Stimulated activated CD8-positive, alpha-beta memory T cell treated with anti-CD3 and anti-CD28 coated beads, Interleukin-15, amount 100 ng/mL, for 48 hours (primary cell): ENCODE measurements around the gene ITSN1.
A peak's percentile ranks its signal among the peaks of the same experiment; 100 is the strongest.
"Not testable (repeated sequence)": the region's sequence is repeated elsewhere in the genome, so short reads cannot be mapped to it uniquely, and the experiment has no call there.

Source experiments
- DNase-seq, 2 donors: peaks; one replicate each; pipeline ENCODE4 v3.0.0-alpha.2; 2020; ENCODE audit warnings: low read depth in 2 of 2

The ITSN1 gene

GRCh38 chr21:33642027-33642895 lies at the start of gene ITSN1:
Gene ITSN1, plus strand, starts transcription at chr21:33642501. Its CDS starts 76,328 bp downstream, at chr21:33718829.
- peak; percentile 99 for DNase-seq

GRCh38 chr21:33598051-33598450 lies 44.2 kb upstream of the ITSN1 start:
- no peak for DNase-seq

GRCh38 chr21:33608559-33608958 lies 33.7 kb upstream of the ITSN1 start:
- no peak for DNase-seq

GRCh38 chr21:33611006-33611744 lies 31.1 kb upstream of the ITSN1 start:
- no peak for DNase-seq

- not testable (repeated sequence) for DNase-seq
Measured at GRCh38 chr21:33617565-33617964, 24.7 kb upstream of the ITSN1 start.

- no peak for DNase-seq
Measured at GRCh38 chr21:33618407-33618806, 23.9 kb upstream of the ITSN1 start.

GRCh38 chr21:33619726-33620125 lies 22.6 kb upstream of the ITSN1 start:
- DNase-seq: no peak

GRCh38 chr21:33622253-33622652 lies 20.0 kb upstream of the ITSN1 start:
- DNase-seq: no peak

- DNase-seq: not testable (repeated sequence)
Measured at GRCh38 chr21:33626151-33626550, 16.1 kb upstream of the ITSN1 start.

GRCh38 chr21:33634254-33634653 lies 8.0 kb upstream of the ITSN1 start:
- no peak for DNase-seq

- DNase-seq: no peak
Measured at GRCh38 chr21:33640697-33641351, 1.5 kb upstream of the ITSN1 start.

GRCh38 chr21:33641352-33642026 lies 812 bp upstream of the ITSN1 start, which contains the start of gene CRYZL1:
Gene CRYZL1, minus strand, starts transcription at chr21:33641741. Its CDS starts 10,190 bp downstream, at chr21:33631551.
- peak; percentile 100 for DNase-seq

- DNase-seq: no peak
Measured at GRCh38 chr21:33642896-33643657, 776 bp downstream of the ITSN1 start.

- DNase-seq: no peak
Measured at GRCh38 chr21:33643658-33644311, 1.5 kb downstream of the ITSN1 start.

- DNase-seq: no peak
Measured at GRCh38 chr21:33644383-33645074, 2.2 kb downstream of the ITSN1 start.

- DNase-seq: no peak
Measured at GRCh38 chr21:33645730-33646129, 3.4 kb downstream of the ITSN1 start.

- DNase-seq: no peak
Measured at GRCh38 chr21:33647587-33647986, 5.3 kb downstream of the ITSN1 start.

GRCh38 chr21:33648555-33648954 lies 6.3 kb downstream of the ITSN1 start:
- no peak for DNase-seq

- no peak for DNase-seq
Measured at GRCh38 chr21:33650230-33650629, 7.9 kb downstream of the ITSN1 start.
